A549 (cell line): Measurements from ENCODE around the gene PKHD1. TPM values are rescaled to one million over a fixed set of nuclear protein-coding genes. Genes with fewer than 3 reads are reported as not detected.

Experiments used
- ATAC-seq, 2 experiments: fragments of 200-7000 bp in 1 of 2; fragments of >200 bp in 1 of 2; cut with Nextera tagmentation in 1 of 2; cut with Tn5 transposase in 1 of 2; 3 replicates each; pipeline versions ENCODE4 v1.8.0 to v1.9.1; 2018 to 2020; ENCODE audit warnings: mild to moderate bottlenecking in 1 of 2, moderate library complexity in 1 of 2
- CTCF ChIA-PET: fragments of 300-600 bp; sonication (Branson Sonifier 250); formaldehyde crosslinking; extraction: SDS; loops from one replicate; lab custom pipeline; 2021; ENCODE audit warnings: antibody characterized with exemption, inconsistent platforms; lab: Yijun Ruan, JAX
- POLR2A ChIA-PET: fragments of 350-600 bp; formaldehyde crosslinking; extraction: SDS; loops from one replicate; lab custom pipeline; 2021; ENCODE audit warnings: antibody characterized with exemption, inconsistent platforms; lab: Yijun Ruan, JAX
- DNase-seq, 2 experiments: peaks; one replicate each; pipeline versions ENCODE4 v3.0.0 to v3.0.0-alpha.2; 2011 to 2016; ENCODE audit warnings: low read depth in 1 of 2, low spot score in 1 of 2
- FAIRE-seq: peaks from 2 replicates; lab custom pipeline; 2011; peaks lifted over from hg19 to GRCh38; lab: Jason Lieb, UNC
- H3K27ac ChIP-seq, 2 experiments: fragments of >200 bp; sonication (Bioruptor Twin); formaldehyde crosslinking; 3 replicates each; pipeline ENCODE4 v1.5.1; 2016 to 2017
- H3K4me1 ChIP-seq: fragments of >200 bp; sonication (Bioruptor Twin); formaldehyde crosslinking; 3 replicates; pipeline ENCODE4 v1.6.1; 2016
- H3K4me2 ChIP-seq: fragments of >200 bp; sonication (Bioruptor Twin); formaldehyde crosslinking; 3 replicates; pipeline ENCODE4 v1.6.1; 2016
- H3K4me3 ChIP-seq: fragments of >200 bp; sonication (Bioruptor Twin); formaldehyde crosslinking; 3 replicates; pipeline ENCODE4 v1.5.1; 2016
- H3K9me3 ChIP-seq: fragments of >200 bp; sonication (Bioruptor Twin); formaldehyde crosslinking; 3 replicates; pipeline ENCODE4 v1.6.1; 2016
- BCL3 ChIP-seq: fragments of >200 bp; sonication (Bioruptor Twin); formaldehyde crosslinking; IDR thresholded peaks from 3 replicates; pipeline ENCODE4 v1.6.1; 2016
- CEBPB ChIP-seq, 2 experiments: fragments of >200 bp in 1 of 2; sonication (Bioruptor Twin) in 1 of 2; formaldehyde crosslinking in 1 of 2; IDR thresholded peaks; 2 replicates each; pipeline ENCODE4 v1.6.1; 2012 to 2016
- CHD4 ChIP-seq: fragments of 200-600 bp; sonication (generic); IDR thresholded peaks from 2 replicates; pipeline ENCODE4 v1.6.1; 2016; ENCODE audit warnings: antibody characterized with exemption, mild to moderate bottlenecking, borderline replicate concordance
- E2F6 ChIP-seq: IDR thresholded peaks from 2 replicates; pipeline ENCODE4 v1.6.1; 2012; ENCODE audit warnings: low read depth, borderline replicate concordance
- EHMT2 ChIP-seq: fragments of 200-600 bp; sonication (generic); IDR thresholded peaks from 2 replicates; pipeline ENCODE4 v1.6.1; 2016; ENCODE audit warnings: antibody characterized with exemption, low read depth, mild to moderate bottlenecking, moderate library complexity
- ELK1 ChIP-seq: fragments of 150-350 bp; IDR thresholded peaks from 2 replicates; pipeline ENCODE4 v1.6.1; 2014; ENCODE audit warnings: low read depth, mild to moderate bottlenecking, low read length
- EP300 ChIP-seq, 2 experiments: fragments of >200 bp; sonication (Bioruptor Twin); formaldehyde crosslinking; IDR thresholded peaks; 2 replicates in 1 of 2; 3 replicates in 1 of 2; pipeline ENCODE4 v1.6.1; 2016 to 2017
- FOSL2 ChIP-seq, 2 experiments: fragments of 450-650 bp in 1 of 2; fragments of >200 bp in 1 of 2; sonication (Bioruptor Twin) in 1 of 2; formaldehyde crosslinking; IDR thresholded peaks; 2 replicates each; pipeline versions ENCODE4 v1.5.0 to v1.6.1; 2016 to 2020; ENCODE audit warnings: mild to moderate bottlenecking in 1 of 2, moderate library complexity in 1 of 2
- GATA3 ChIP-seq: IDR thresholded peaks from 2 replicates; pipeline ENCODE4 v1.6.1; 2012; ENCODE audit warnings: borderline replicate concordance
- HDAC2 ChIP-seq: fragments of 200-600 bp; sonication (generic); IDR thresholded peaks from 2 replicates; pipeline ENCODE4 v1.6.1; 2016
- HES2 ChIP-seq: fragments of >200 bp; sonication (Bioruptor Twin); formaldehyde crosslinking; IDR thresholded peaks from 2 replicates; pipeline ENCODE4 v1.6.1; 2016
- MYC ChIP-seq: IDR thresholded peaks from 2 replicates; pipeline ENCODE4 v1.6.1; 2012; ENCODE audit warnings: mild to moderate bottlenecking, inconsistent platforms, low read length, improper control_type of control experiment, borderline replicate concordance
- NPAS2 ChIP-seq: fragments of 250-450 bp; sonication (Bioruptor Pico); IDR thresholded peaks from 2 replicates; pipeline ENCODE4 v1.8.0; 2022; ENCODE audit warnings: mild to moderate bottlenecking, moderate library complexity, borderline replicate concordance
- NR3C1 ChIP-seq: fragments of >200 bp; sonication (Bioruptor Twin); formaldehyde crosslinking; IDR thresholded peaks from 3 replicates; pipeline ENCODE4 v1.6.1; 2017
- POLR2A ChIP-seq: IDR thresholded peaks from 2 replicates; pipeline ENCODE4 v1.6.1; 2012; ENCODE audit warnings: mild to moderate bottlenecking, low read length
- POLR2AphosphoS2 ChIP-seq: conservative IDR thresholded peaks from 2 replicates; pipeline ENCODE4 v1.6.1; 2012; ENCODE audit warnings: low read length, improper control_type of control experiment, inconsistent platforms
- RARB ChIP-seq: fragments of 250-450 bp; sonication (Bioruptor Pico); IDR thresholded peaks from 2 replicates; pipeline ENCODE4 v1.8.0; 2021; ENCODE audit warnings: mild to moderate bottlenecking, moderate library complexity
- RCOR1 ChIP-seq: fragments of 150-350 bp; IDR thresholded peaks from 2 replicates; pipeline ENCODE4 v1.6.1; 2014; ENCODE audit warnings: antibody characterized with exemption, low read length, low read depth
- RNF2 ChIP-seq: fragments of 200-600 bp; sonication (generic); IDR thresholded peaks from 2 replicates; pipeline ENCODE4 v1.6.1; 2016; ENCODE audit warnings: low read depth, mild to moderate bottlenecking, antibody characterized with exemption, moderate library complexity, borderline replicate concordance
- TP53 ChIP-seq: fragments of 250-450 bp; sonication (Bioruptor Pico); IDR thresholded peaks from 2 replicates; pipeline ENCODE4 v1.5.0; 2021; ENCODE audit warnings: mild to moderate bottlenecking, moderate library complexity
- ZFP36 ChIP-seq: fragments of 450-650 bp; IDR thresholded peaks from 2 replicates; pipeline ENCODE4 v1.6.1; 2014; ENCODE audit warnings: borderline replicate concordance; ENCODE audit not compliant: partially characterized antibody
- ZNF302 ChIP-seq: fragments of 250-450 bp; sonication (Bioruptor Pico); IDR thresholded peaks from 2 replicates; pipeline ENCODE4 v1.9.0; 2021; ENCODE audit warnings: inconsistent platforms, mild to moderate bottlenecking, moderate library complexity
- ZSCAN20 ChIP-seq: fragments of 250-450 bp; sonication (Bioruptor Pico); IDR thresholded peaks from 2 replicates; pipeline ENCODE4 v1.8.0; 2022; ENCODE audit warnings: mild to moderate bottlenecking, moderate library complexity
- WGBS: methylation state at CpG from one replicate; pipeline ENCODE4 v1.1.6; 2017; ENCODE audit errors: missing lambda C conversion rate; 5-methylcytosine and 5-hydroxymethylcytosine counted together
- polyA plus RNA-seq, 4 experiments: library from polyadenylated mRNA; depleted of rRNA in 3 of 4; stranded (reverse); fragments of >200 nt; fragmentation: RNase III in 1 of 4; extraction: RNeasy Plus Mini Kit Qiagen cat#74134 plus additional on column Dnase treatment in 1 of 4; gene quantifications; 2 replicates in 3 of 4; 3 replicates in 1 of 4; pipeline ENCODE4 v1.2.3, GENCODE V29; 2011 to 2017
- TF ChIP-seq, protein P1 (sequence below): fragments of 250-450 bp; sonication (Bioruptor Pico); IDR thresholded peaks from 2 replicates; pipeline ENCODE4 v1.5.0; 2020; ENCODE audit warnings: low read depth, mild to moderate bottlenecking, moderate library complexity
- TF ChIP-seq, protein P2 (sequence below): fragments of >200 bp; sonication (Bioruptor Twin); formaldehyde crosslinking; IDR thresholded peaks from 3 replicates; pipeline ENCODE4 v1.5.1; 2016
- TF ChIP-seq, protein P3 (sequence below): fragments of 200-600 bp; sonication (generic); IDR thresholded peaks from 2 replicates; pipeline ENCODE4 v1.6.1; 2016; ENCODE audit warnings: antibody characterized with exemption, mild to moderate bottlenecking, moderate library complexity
- TF ChIP-seq, protein P4 (sequence below): IDR thresholded peaks from 2 replicates; pipeline ENCODE4 v1.6.1; 2012

PKHD1 gene
- polyA plus RNA-seq, 2 of the 4 experiments (the other 2 are of a cell fraction): not detected

GRCh38 chr6:51951924-51952323, 135.5 kb downstream of the PKHD1 start:
- no peak for TF ChIP-seq POLR2A
- no peak for TF ChIP-seq RCOR1
- TF ChIP-seq, protein P1, sequence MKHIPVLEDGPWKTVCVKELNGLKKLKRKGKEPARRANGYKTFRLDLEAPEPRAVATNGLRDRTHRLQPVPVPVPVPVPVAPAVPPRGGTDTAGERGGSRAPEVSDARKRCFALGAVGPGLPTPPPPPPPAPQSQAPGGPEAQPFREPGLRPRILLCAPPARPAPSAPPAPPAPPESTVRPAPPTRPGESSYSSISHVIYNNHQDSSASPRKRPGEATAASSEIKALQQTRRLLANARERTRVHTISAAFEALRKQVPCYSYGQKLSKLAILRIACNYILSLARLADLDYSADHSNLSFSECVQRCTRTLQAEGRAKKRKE: no peak
- TF ChIP-seq ZSCAN20 (CRISPR knock-in tag): no peak
- no peak for TF ChIP-seq POLR2AphosphoS2
- no peak for TF ChIP-seq ZFP36
- no peak for TF ChIP-seq GATA3
- TF ChIP-seq FOSL2 (IDR thresholded peaks at IDR 0.05): no peak
- TF ChIP-seq FOSL2 (CRISPR knock-in tag; IDR thresholded peaks at IDR 0.05): no peak
- no peak for TF ChIP-seq EP300 (IDR thresholded peaks at IDR 0.05)
- no peak for TF ChIP-seq HDAC2
- no peak for TF ChIP-seq BCL3
- no peak for TF ChIP-seq E2F6
- TF ChIP-seq, all 56 proteins: peak for 0
- DNase-seq (no peak), ATAC-seq (no peak), FAIRE-seq (no peak)
- H3K4me3 ChIP-seq: no peak overlapping the region
- H3K4me1 ChIP-seq: no peaks in the 10 kb centered on the region
- ChIA-PET POLR2A (no interaction called here), CTCF (interaction anchor here (1.5 to 1.6 kb wide), 2 partner anchors 8 to 18 kb away, joined by 4 to 10 read pairs; no protein-coding TSS in a partner anchor)
- no peaks in the 10 kb centered on the region for H3K9me3 ChIP-seq
- H3K27ac ChIP-seq: no peak overlapping the region
- no peak overlapping the region for H3K4me2 ChIP-seq

DNA sequence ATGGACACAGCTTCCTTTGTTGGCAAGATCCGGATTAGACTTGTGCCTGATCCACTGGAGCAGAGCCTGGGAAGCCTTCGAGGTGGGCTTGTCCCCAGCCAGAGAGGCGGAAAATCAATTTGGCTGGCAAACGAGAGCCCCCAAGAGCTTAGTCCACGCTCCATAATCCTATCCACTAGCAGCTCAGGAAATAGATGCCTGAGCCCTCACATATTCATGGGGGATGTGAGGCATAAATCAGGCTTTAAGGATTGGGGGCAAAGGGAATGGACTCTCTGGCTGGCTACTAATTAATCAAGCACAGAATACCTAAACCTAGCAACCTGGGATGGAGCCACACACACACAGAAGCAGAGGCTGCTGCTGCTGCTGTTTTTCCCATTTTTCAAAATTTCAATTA, 137.9 kb downstream of the PKHD1 start:
- Histone ChIP-seq H3K4me1 (no peaks in the 10 kb centered on the region), H3K9me3 (no peaks in the 10 kb centered on the region), H3K4me3 (no peak overlapping the region), H3K4me2 (no peak overlapping the region), H3K27ac (no peak overlapping the region)
- FAIRE-seq: no peak
- no peak for ATAC-seq
- 0% methylated on average over 2 of the region's 5 CpGs for WGBS
- TF ChIP-seq MYC (no peak), RARB (CRISPR knock-in tag) (no peak), HES2 (no peak), ELK1 (no peak), CHD4 (no peak), EHMT2 (no peak), TP53 (no peak), RNF2 (no peak), CEBPB (IDR thresholded peaks at IDR 0.05) (no peak), ZNF302 (CRISPR knock-in tag) (no peak), GATA3 (no peak), NPAS2 (CRISPR knock-in tag) (no peak), EP300 (IDR thresholded peaks at IDR 0.05) (no peak), NR3C1 (no peak)
- TF ChIP-seq, protein P2, sequence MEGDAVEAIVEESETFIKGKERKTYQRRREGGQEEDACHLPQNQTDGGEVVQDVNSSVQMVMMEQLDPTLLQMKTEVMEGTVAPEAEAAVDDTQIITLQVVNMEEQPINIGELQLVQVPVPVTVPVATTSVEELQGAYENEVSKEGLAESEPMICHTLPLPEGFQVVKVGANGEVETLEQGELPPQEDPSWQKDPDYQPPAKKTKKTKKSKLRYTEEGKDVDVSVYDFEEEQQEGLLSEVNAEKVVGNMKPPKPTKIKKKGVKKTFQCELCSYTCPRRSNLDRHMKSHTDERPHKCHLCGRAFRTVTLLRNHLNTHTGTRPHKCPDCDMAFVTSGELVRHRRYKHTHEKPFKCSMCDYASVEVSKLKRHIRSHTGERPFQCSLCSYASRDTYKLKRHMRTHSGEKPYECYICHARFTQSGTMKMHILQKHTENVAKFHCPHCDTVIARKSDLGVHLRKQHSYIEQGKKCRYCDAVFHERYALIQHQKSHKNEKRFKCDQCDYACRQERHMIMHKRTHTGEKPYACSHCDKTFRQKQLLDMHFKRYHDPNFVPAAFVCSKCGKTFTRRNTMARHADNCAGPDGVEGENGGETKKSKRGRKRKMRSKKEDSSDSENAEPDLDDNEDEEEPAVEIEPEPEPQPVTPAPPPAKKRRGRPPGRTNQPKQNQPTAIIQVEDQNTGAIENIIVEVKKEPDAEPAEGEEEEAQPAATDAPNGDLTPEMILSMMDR: no peak
- TF ChIP-seq, protein P3, sequence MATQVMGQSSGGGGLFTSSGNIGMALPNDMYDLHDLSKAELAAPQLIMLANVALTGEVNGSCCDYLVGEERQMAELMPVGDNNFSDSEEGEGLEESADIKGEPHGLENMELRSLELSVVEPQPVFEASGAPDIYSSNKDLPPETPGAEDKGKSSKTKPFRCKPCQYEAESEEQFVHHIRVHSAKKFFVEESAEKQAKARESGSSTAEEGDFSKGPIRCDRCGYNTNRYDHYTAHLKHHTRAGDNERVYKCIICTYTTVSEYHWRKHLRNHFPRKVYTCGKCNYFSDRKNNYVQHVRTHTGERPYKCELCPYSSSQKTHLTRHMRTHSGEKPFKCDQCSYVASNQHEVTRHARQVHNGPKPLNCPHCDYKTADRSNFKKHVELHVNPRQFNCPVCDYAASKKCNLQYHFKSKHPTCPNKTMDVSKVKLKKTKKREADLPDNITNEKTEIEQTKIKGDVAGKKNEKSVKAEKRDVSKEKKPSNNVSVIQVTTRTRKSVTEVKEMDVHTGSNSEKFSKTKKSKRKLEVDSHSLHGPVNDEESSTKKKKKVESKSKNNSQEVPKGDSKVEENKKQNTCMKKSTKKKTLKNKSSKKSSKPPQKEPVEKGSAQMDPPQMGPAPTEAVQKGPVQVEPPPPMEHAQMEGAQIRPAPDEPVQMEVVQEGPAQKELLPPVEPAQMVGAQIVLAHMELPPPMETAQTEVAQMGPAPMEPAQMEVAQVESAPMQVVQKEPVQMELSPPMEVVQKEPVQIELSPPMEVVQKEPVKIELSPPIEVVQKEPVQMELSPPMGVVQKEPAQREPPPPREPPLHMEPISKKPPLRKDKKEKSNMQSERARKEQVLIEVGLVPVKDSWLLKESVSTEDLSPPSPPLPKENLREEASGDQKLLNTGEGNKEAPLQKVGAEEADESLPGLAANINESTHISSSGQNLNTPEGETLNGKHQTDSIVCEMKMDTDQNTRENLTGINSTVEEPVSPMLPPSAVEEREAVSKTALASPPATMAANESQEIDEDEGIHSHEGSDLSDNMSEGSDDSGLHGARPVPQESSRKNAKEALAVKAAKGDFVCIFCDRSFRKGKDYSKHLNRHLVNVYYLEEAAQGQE: no peak
- TF ChIP-seq, protein P1: no peak
- TF ChIP-seq, protein P4, sequence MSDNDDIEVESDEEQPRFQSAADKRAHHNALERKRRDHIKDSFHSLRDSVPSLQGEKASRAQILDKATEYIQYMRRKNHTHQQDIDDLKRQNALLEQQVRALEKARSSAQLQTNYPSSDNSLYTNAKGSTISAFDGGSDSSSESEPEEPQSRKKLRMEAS: no peak
- ChIA-PET POLR2A (no interaction called here), CTCF (no interaction called here)
- DNase-seq: no peak
